Neural progenitor cell (in vitro differentiated cells): Measurements from ENCODE around the gene PRG2. TPM values are rescaled to one million over a fixed set of nuclear protein-coding genes. Genes with fewer than 3 reads are reported as not detected.
"Not testable (repeated sequence)": the region's sequence is repeated elsewhere in the genome, so short reads cannot be mapped to it uniquely, and the experiment has no call there.

Experiments
- DNase-seq: peaks from one replicate; pipeline ENCODE4 v3.0.0-alpha.2; 2016; ENCODE audit warnings: low spot score
- H2AFZ ChIP-seq: fragments of 200-600 bp; sonication (generic); replicated peaks from 2 replicates; pipeline ENCODE4 v1.6.1; 2016; ENCODE audit warnings: antibody characterized with exemption
- H3F3A ChIP-seq: fragments of 200-600 bp; sonication (generic); 2 replicates; pipeline ENCODE4 v1.6.1; 2016; ENCODE audit warnings: antibody characterized with exemption, low read depth
- H3K27ac ChIP-seq: fragments of 200-600 bp; sonication (generic); 2 replicates; pipeline ENCODE4 v1.5.1; 2016; ENCODE audit warnings: mild to moderate bottlenecking
- H3K27me3 ChIP-seq: fragments of 200-600 bp; sonication (generic); 2 replicates; pipeline ENCODE4 v1.6.1; 2016; ENCODE audit warnings: mild to moderate bottlenecking, moderate library complexity
- H3K36me3 ChIP-seq: fragments of 200-600 bp; sonication (generic); 2 replicates; pipeline ENCODE4 v1.5.1; 2016
- H3K4me1 ChIP-seq: fragments of 200-600 bp; sonication (generic); 2 replicates; pipeline ENCODE4 v1.6.1; 2016; ENCODE audit warnings: mixed run types
- H3K4me2 ChIP-seq: fragments of 200-600 bp; sonication (generic); 2 replicates; pipeline ENCODE4 v1.6.1; 2016
- H3K4me3 ChIP-seq: fragments of 200-600 bp; sonication (generic); 2 replicates; pipeline ENCODE4 v1.5.1; 2016
- H3K79me2 ChIP-seq: fragments of 200-600 bp; sonication (generic); 2 replicates; pipeline ENCODE4 v1.6.1; 2016; ENCODE audit warnings: low read depth
- H3K9ac ChIP-seq: fragments of 200-600 bp; sonication (generic); 2 replicates; pipeline ENCODE4 v1.6.1; 2016
- H3K9me3 ChIP-seq: fragments of 200-600 bp; sonication (generic); 2 replicates; pipeline ENCODE4 v1.5.1; 2016; ENCODE audit warnings: low read depth
- H4K20me1 ChIP-seq: fragments of 200-600 bp; sonication (generic); 2 replicates; pipeline ENCODE4 v1.6.1; 2016; ENCODE audit warnings: low read depth
- H3K27ac Mint-ChIP-seq: 3 replicates; pipeline ENCODE4 v1.8.0; 2021; ENCODE audit warnings: mixed read lengths
- H3K27me3 Mint-ChIP-seq: 2 replicates; pipeline ENCODE4 v1.8.0; 2022; ENCODE audit warnings: low read depth, mild to moderate bottlenecking, inconsistent platforms, moderate library complexity, mixed read lengths; ENCODE audit not compliant: insufficient read depth
- H3K36me3 Mint-ChIP-seq: 3 replicates; pipeline ENCODE4 v1.8.0; 2021; ENCODE audit warnings: mixed read lengths
- H3K4me1 Mint-ChIP-seq: 3 replicates; pipeline ENCODE4 v1.8.0; 2021; ENCODE audit warnings: mixed read lengths
- H3K4me3 Mint-ChIP-seq: 3 replicates; pipeline ENCODE4 v1.8.0; 2021; ENCODE audit warnings: mild to moderate bottlenecking, moderate library complexity, mixed read lengths
- H3K9me3 Mint-ChIP-seq: 3 replicates; pipeline ENCODE4 v1.8.0; 2020; ENCODE audit warnings: mixed read lengths
- EZH2 ChIP-seq: fragments of 200-600 bp; sonication (generic); IDR thresholded peaks from 2 replicates; pipeline ENCODE4 v1.6.1; 2017; ENCODE audit warnings: antibody characterized with exemption, mild to moderate bottlenecking, moderate library complexity
- EZH2phosphoT487 ChIP-seq: fragments of 200-600 bp; sonication (generic); IDR thresholded peaks from 2 replicates; pipeline ENCODE4 v1.6.1; 2017; ENCODE audit warnings: antibody characterized with exemption
- total RNA-seq: library from RNA; depleted of rRNA; stranded (reverse); fragments of >200 nt; gene quantifications from 2 replicates; pipeline ENCODE4 v1.2.3, GENCODE V29; 2015; ENCODE audit warnings: low replicate concordance
- TF ChIP-seq, protein P1 (sequence below): fragments of 200-600 bp; sonication (generic); IDR thresholded peaks from 2 replicates; pipeline ENCODE4 v1.5.1; 2017; ENCODE audit warnings: antibody characterized with exemption, mild to moderate bottlenecking

Gene PRG2
- total RNA-seq, 1 donor from 2014 or later: not detected

DNA sequence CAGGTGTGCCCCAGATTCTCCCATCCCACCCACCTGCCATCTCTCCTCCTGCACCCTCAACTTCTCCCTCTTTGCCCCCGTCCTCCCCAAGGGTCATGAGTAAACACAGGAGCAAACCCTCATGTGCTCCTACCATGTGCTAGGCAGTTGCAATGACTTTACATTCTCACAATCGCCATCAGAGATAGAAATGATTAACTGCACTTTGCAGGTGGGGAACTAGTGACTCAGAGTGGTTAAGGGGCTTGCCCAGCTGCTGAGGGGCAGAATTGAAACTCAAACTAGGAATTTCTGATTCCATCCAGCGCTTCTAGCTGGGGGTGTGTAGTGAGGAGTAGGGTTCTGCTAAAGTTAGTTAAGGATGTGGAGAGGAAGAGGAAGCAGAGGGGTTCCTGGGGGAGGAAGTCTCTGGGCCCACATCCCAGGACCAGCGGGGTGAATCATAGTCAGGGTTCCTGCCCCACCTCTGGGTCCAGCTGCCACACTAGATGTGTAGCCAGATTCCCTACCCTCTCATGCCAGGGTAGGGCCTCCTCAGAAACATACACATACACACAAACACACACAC is 16.0 kb upstream of the PRG2 start:
- peaks cover 3% of the 10 kb centered on the region for H3K36me3 Mint-ChIP-seq
- no peak overlapping the region for H3K27ac Mint-ChIP-seq
- no peaks in the 10 kb centered on the region for H3K9me3 Mint-ChIP-seq
- Histone ChIP-seq H4K20me1 (no peaks in the 10 kb centered on the region), H2AFZ (no peak overlapping the region), H3K9ac (no peak overlapping the region), H3K36me3 (no peaks in the 10 kb centered on the region), H3K27me3 (no peaks in the 10 kb centered on the region), H3F3A (no peaks in the 10 kb centered on the region), H3K4me1 (no peaks in the 10 kb centered on the region), H3K27ac (no peak overlapping the region), H3K79me2 (no peaks in the 10 kb centered on the region), H3K4me2 (no peak overlapping the region), H3K9me3 (no peaks in the 10 kb centered on the region), H3K4me3 (no peak overlapping the region)
- no peaks in the 10 kb centered on the region for H3K4me1 Mint-ChIP-seq
- H3K27me3 Mint-ChIP-seq: peaks cover 7% of the 10 kb centered on the region
- DNase-seq: no peak
- no peak overlapping the region for H3K4me3 Mint-ChIP-seq
- no peak for TF ChIP-seq EZH2
- no peak for TF ChIP-seq EZH2phosphoT487
- TF ChIP-seq, protein P1, sequence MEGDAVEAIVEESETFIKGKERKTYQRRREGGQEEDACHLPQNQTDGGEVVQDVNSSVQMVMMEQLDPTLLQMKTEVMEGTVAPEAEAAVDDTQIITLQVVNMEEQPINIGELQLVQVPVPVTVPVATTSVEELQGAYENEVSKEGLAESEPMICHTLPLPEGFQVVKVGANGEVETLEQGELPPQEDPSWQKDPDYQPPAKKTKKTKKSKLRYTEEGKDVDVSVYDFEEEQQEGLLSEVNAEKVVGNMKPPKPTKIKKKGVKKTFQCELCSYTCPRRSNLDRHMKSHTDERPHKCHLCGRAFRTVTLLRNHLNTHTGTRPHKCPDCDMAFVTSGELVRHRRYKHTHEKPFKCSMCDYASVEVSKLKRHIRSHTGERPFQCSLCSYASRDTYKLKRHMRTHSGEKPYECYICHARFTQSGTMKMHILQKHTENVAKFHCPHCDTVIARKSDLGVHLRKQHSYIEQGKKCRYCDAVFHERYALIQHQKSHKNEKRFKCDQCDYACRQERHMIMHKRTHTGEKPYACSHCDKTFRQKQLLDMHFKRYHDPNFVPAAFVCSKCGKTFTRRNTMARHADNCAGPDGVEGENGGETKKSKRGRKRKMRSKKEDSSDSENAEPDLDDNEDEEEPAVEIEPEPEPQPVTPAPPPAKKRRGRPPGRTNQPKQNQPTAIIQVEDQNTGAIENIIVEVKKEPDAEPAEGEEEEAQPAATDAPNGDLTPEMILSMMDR: no peak

DNA sequence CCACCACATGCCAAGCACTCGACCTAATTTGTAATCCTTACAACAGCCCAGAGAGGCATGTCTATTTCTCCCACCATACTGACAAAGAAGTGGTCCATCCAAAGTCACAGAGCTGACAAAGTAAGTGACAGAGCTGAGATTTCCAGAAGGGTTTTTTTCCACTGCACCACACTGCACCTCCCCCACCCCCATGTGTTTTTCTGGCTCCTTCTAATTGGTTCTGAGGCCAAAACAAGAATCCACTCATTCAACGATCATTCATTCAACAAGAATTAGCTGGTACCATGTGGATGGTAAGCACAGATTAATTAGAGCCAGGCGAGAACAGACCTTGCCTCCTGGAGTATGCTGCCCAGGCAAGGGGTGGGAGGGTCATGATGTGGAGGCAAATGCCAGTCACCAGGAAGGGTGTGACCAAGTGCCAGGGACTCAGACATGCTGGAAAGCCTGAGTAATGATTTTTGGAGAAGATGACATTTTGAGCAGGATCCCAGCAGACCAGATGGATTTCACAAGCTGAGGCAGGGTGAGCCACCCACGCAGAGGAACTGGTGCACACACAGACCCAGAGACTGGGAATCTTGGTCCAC is 14.9 kb upstream of the PRG2 start:
- no peaks in the 10 kb centered on the region for H3K9me3 ChIP-seq
- H3K36me3 Mint-ChIP-seq: no peaks in the 10 kb centered on the region
- TF ChIP-seq, protein P1: no peak
- no peak for TF ChIP-seq EZH2
- no peak for TF ChIP-seq EZH2phosphoT487

GRCh38 chr11:57403802-57404147 is 13.3 kb upstream of the PRG2 start:
- H3K27ac ChIP-seq: no peak overlapping the region
- no peaks in the 10 kb centered on the region for H3K27me3 ChIP-seq
- no peak overlapping the region for H3K9ac ChIP-seq
- no peaks in the 10 kb centered on the region for H3K79me2 ChIP-seq
- H3K4me2 ChIP-seq: no peak overlapping the region
- no peaks in the 10 kb centered on the region for H3K4me1 ChIP-seq
- Mint-ChIP-seq H3K27me3 (peaks cover 10% of the 10 kb centered on the region), H3K27ac (no peak overlapping the region), H3K4me3 (no peak overlapping the region), H3K4me1 (no peaks in the 10 kb centered on the region), H3K36me3 (no peaks in the 10 kb centered on the region), H3K9me3 (no peaks in the 10 kb centered on the region)
- no peaks in the 10 kb centered on the region for H4K20me1 ChIP-seq
- H2AFZ ChIP-seq: no peak overlapping the region
- no peak for DNase-seq
- H3K9me3 ChIP-seq: no peaks in the 10 kb centered on the region
- no peaks in the 10 kb centered on the region for H3F3A ChIP-seq
- TF ChIP-seq, protein P1: no peak
- TF ChIP-seq EZH2 (no peak), EZH2phosphoT487 (no peak)
- no peaks in the 10 kb centered on the region for H3K36me3 ChIP-seq
- H3K4me3 ChIP-seq: no peak overlapping the region

More for the DNA sequence above, 14.9 kb upstream of the PRG2 start:
- no peaks in the 10 kb centered on the region for H3K9me3 Mint-ChIP-seq
- H3K4me3 ChIP-seq: no peak overlapping the region
- H3K36me3 ChIP-seq: no peaks in the 10 kb centered on the region
- H3K27ac ChIP-seq: no peak overlapping the region
- H3K27me3 Mint-ChIP-seq: peaks cover 10% of the 10 kb centered on the region
- no peaks in the 10 kb centered on the region for H3K27me3 ChIP-seq
- no peak for DNase-seq
- no peaks in the 10 kb centered on the region for H3K4me1 Mint-ChIP-seq
- no peaks in the 10 kb centered on the region for H3K79me2 ChIP-seq
- no peaks in the 10 kb centered on the region for H3F3A ChIP-seq
- H2AFZ ChIP-seq: no peak overlapping the region
- no peak overlapping the region for H3K4me2 ChIP-seq
- H3K27ac Mint-ChIP-seq: no peak overlapping the region
- no peak overlapping the region for H3K9ac ChIP-seq
- H3K4me3 Mint-ChIP-seq: no peak overlapping the region
- H3K4me1 ChIP-seq: no peaks in the 10 kb centered on the region
- H4K20me1 ChIP-seq: no peaks in the 10 kb centered on the region

- not testable (repeated sequence) for H3K9ac ChIP-seq, H3K4me3 Mint-ChIP-seq, DNase-seq, H3K4me3 ChIP-seq, H3K36me3 Mint-ChIP-seq, H3K36me3 ChIP-seq, H3K27me3 ChIP-seq, H3K9me3 Mint-ChIP-seq, H3K27ac ChIP-seq, H3K27me3 Mint-ChIP-seq, H3K9me3 ChIP-seq, H3K27ac Mint-ChIP-seq, H3K4me1 Mint-ChIP-seq, H2AFZ ChIP-seq, H3K4me2 ChIP-seq, H3K4me1 ChIP-seq, H3F3A ChIP-seq, H3K79me2 ChIP-seq, H4K20me1 ChIP-seq
These were observed 12.8 kb upstream of the PRG2 start for GRCh38 chr11:57403003-57403801.
